Activated CD4-positive, CD25-positive, alpha-beta regulatory T cell treated with anti-CD3 and anti-CD28 coated beads, Interleukin-2, amount 50 U/mL, for 72 hours (primary cell): ENCODE results near the gene AIG1.

Experiments used
- DNase-seq: peaks from one replicate; pipeline ENCODE4 v3.0.0; 2021

The AIG1 gene

DNA sequence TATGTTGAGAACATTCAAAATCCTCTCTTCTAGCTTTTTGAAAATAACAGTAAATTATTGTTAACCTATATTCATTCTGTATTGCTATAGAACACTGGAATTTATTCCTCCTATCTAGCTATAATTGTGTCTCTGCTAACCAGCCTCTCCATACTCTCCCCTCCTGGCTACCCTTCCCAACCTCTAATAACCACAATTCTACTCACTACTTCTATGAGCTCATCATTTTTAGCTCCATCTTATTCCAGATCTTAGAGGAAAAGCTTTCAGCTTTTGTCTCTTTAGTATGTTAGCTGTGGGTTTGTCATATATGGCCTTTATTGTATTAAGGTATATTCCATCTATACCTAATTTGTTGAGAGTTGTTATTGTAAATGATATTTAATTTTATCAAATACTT, 108.8 kb downstream of the AIG1 start:
- no peak for DNase-seq

DNA sequence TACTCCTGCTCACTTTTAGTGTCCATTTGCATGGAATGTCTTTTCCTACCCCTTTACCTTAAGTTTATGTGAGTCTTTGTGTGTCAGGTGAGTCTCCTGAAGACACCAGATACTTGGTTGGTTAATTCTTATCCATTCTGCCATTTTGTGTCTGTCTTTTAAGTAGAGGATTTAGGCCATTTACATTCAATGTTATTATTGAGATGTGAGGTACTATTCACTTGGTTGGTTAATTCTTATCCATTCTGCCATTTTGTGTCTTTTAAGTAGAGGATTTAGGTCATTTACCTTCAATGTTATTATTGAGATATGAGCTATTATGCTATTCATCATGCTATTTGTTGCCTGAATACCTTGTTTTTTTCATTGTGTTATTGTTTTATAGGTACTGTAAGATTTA, 113.8 kb downstream of the AIG1 start:
- no peak for DNase-seq

DNA sequence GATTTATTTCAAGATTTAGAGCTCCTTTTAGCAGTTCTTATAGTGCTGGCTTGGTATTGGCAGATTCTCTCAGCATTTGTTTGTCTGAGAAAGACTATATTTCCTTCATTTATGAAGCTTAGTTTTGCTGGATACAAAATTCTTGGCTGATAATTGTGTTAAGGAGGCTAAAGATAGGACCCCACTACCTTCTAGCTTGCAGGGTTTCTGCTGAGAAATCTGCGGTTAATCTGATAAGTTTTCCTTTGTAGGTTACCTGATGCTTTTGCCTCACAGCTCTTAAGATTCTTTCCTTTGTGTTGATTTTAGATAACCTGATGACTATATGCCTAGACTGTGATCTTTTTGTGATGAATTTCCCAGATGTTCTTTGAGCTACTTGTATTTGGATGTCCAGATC, 114.3 kb downstream of the AIG1 start:
- DNase-seq = no peak

DNA sequence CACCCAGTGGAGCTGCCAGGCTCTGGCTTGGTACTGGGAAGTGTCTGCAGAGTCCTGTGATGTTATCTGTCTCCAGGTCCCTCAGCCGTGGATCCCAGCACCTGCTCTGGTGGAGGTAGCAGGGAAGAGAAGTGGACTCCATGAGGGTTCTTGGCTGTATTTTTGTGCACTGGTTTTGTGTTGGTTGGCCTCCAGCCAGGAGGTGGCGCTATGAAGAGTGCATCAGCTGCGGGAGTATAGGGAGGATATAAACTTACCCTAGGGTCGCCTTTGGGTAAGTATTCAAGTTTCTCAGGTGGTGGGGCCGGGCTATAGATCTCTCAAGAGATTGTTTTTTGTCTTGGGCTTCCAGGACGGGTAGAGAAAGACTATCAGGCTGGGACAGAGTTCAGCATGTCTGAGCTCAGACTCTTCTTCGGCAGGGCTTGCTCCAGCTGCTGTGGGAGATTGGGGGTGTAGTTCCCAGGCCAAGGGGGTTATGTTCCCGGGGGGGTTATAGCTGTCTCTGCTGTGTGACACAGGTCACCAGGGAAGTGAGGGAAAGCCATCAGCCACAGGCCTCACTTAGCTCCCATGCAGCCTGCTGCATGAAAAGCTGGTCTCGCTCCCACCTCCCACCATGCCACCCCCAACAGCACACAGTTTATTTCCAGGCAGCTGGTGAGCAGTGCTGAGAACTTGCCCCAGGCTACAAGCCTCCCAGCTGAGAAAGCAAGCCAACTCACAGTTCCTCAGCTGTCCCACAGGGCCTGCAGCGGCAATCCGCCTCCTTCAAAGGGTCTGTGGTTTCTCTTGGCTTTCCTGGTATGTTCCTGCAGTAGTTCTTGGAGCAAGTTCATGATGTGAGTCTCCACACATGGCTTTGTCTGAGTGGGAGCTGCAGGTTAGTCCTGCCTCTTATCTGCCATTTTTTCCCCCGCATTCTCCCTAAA, 115.7 kb downstream of the AIG1 start:
- no peak for DNase-seq

DNA sequence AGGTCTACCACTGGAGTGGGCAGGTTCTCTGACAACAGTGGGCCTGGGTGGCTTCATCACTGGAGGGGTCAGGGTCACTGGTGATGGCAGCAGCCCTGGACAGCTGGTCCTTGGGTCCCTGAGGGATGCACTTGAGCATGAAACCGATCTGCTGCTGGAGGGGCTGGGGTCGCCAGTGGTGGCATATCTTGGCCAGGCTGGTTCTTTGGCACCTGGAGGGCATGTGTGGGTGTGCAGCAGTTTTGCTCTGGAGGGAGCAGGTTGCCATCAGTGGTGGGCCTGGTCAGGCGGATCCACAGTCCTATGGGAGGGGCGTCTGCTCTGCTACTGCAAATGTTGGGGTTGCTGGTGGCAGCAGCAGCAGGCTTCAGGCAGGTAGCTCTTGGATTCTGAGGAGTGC, 117.0 kb downstream of the AIG1 start:
- no peak for DNase-seq

DNA sequence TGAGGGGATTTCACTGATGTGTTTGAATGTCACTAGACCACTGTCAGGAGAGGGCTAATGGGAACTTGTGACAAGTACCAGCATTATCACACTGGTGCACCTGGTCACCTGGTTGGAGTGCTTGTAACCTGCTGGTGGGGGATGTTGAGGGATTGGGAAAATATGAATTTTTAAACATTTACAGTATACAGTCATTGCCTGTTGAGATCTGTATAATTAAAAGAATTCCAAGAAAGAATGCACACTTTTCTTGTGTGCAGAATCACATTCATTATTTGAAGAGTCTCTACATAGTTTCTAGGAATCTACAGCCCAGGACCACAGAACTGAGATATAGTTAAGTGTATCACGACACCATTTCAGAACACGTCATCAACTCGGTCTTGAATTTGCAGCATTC, 118.4 kb downstream of the AIG1 start:
- DNase-seq = no peak

DNA sequence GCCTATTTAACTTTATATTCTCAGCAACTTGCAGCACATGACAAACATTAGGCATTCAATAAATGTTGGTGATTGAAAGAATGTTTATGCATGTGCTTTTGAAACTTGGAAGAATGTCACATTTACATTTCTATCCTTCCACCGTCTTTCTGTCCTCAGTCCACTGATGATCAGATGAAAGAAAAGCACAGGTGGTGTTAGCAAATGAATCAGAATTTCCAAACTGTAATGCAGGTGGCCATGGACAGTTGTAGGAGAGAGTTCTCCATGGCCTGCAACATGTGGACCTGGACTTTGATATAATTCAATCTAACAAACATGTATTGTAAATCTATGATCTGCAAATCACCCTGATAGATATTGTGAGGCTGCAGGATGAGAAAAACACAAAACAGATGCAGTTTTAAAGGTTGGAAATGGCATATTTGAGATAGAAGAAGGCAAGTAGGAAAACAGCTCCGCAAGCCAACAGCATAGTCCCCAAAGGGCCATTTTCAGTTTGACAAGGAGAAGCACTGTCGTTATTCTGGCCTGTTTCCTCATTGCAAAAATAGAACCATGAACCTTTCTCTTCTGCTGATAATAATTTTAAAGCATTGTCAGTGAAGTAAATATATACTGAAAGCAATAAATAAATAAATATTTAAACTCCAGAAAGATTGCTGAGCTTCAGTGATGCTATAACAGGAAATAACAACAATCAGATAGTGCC, 119.4 kb downstream of the AIG1 start:
- no peak for DNase-seq

DNA sequence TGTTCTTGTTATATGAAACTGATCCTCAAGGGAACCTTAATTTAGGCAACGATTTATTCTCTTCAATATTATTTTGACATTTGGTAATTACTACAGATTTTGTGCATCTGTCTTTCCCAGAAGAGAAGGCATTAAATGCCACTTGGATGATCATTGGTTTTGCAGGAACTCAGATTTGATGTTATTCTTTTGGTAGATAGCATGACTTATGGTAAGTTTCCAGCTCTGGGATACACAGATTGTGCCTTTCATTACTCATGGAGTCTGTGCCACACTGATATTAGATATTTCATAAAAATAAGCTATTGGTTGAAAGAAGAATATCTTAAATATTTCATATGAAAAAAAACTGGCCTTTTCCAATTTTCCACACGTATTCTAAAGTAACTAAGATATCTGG, 120.1 kb downstream of the AIG1 start:
- no peak for DNase-seq

DNA sequence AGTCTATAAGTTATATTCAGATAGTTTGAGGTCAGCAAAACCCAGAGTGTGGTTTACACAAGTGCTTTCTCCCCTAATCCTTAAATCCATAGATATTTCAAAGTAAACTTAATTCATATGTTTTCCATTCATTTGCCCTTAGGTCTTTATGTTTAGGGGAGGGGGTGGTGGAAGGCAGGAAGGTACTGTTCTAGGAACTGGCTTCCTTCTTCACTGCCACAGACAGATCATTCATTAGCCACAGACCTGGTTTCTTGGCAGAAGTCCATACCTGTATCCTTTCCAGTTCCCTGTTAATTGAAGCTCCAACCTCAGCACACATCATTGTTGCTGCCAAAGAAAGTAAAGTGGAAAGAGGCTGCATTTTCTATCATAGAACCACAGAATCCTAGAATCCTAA, 123.0 kb downstream of the AIG1 start:
- no peak for DNase-seq

DNA sequence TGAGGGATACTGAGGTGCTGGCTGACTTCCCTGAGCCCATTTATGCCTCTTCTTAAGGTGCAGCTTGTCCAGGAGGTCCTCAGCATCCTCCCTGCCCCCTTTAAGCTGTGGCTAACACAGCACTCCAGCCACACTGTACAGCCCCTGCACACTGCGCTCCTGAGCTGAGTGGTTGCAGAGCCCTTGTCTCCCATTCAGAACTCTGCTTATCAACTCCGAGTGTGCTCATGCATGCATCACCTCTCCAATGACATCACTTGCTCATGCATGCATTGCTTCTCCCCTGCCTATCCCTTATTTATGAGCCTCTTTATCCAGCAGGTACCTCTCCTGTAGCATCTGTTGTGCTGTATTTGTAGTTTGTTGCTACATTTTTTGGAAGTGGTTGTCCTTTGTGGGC, 124.6 kb downstream of the AIG1 start:
- no peak for DNase-seq

DNA sequence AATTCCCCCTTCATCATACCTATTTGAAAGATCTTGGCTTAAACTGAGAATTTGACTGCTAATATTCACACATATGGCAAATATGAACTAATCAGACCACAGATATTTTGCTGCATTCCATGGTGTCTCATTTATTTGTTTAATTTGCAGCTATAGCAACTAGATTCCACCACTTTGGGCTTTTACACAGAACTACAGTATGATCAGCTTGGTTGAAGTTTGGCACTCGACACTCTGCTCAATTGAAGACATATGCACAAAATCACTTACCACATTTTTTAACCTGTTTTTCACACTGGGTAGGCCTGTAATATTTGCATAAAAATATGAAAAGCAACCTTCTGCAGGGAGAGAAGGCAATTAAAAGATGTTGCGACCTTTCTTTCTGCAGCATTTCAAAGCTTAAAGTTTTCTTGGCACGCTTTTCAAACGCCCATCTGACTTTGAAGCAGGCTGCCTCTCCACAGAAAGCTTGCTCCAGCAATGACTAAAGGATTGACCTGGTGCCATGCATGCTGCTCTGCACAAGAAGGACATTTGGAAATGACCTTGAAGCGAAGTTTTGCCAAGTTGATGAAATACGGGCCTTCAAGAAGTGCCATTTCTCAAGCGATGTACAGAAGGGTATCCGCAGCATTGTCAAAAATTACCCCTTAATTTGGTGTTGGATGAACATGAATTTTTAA, 126.7 kb downstream of the AIG1 start:
- no peak for DNase-seq

DNA sequence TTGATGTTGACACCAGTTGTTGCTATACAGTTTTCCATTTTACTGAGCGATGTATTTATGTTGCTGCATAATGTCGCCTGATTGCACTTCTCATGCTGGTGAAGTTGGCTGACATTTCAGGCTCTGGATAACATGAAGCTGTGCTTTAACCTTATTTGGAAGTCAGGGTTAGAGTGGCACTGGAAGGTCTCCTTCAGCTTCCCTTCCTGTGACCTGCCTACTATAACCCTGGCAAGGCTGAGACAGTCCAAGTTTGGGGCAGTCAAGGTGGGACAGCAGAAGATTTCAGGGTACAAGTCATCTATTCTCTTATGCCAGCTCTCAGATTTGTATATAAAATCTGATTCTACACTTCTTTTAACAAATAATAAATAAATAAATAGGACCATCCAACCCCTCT, 127.6 kb downstream of the AIG1 start:
- no peak for DNase-seq

DNA sequence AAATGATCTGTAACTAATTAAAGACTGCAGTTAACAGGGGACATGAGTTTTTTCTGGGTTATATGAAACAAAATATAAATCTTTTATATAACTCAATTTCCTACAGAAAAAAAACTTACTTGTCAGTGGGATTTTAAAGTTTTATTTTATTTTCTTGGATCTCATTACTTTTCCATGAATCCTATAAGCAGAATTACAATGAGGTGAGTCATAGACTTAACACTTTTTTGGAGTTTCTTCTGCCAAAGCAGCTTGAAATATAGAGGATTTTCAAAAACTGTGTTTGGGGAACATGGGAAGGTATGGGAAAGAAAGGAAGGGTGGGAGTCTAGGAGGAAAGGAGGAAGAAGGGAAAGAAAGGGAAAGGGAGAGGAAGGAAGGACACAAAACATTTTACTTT, 130.7 kb downstream of the AIG1 start:
- no peak for DNase-seq

DNA sequence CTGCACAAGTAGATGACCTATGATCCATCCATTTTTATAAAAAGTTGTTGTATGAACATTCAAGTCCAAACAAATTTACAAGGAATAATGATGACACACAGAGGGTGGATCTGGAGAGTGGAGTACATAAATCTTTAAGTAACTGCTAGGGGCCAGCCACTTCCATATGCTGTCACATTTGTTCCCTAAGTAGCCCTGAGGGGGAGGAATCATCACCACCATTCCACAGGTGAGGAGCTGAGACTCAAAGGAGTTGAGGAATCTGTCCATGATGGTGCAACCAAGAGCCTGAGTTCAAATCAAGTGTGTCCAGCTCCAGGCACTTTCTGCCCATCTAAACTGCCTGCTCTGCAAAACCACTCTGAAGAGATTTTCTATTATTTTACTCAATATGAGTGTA, 132.1 kb downstream of the AIG1 start:
- DNase-seq = no peak

DNA sequence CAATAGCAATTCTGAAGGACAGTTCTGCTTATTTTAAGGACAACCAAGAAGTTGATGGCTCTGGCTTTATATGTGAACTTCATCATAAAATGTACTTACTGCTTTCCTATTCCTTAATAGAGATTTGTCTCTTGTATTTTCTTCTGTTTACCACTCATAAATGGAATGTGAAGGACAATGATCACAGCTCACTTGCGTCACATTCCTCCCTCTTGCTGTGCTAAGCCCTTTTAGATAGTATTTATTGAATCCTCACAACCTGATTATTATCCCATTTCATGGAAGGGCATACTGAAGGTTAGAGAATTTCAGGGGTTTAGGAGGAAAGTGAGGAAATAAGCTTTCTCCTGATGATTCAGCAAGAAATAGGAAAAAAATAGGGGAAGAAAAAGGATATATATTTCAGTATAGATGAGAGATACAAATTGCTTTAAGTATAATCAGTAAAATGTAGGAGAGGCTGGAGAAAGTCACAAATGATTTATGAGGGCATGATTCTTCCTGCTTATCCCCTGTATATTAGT, 132.9 kb downstream of the AIG1 start:
- no peak for DNase-seq

DNA sequence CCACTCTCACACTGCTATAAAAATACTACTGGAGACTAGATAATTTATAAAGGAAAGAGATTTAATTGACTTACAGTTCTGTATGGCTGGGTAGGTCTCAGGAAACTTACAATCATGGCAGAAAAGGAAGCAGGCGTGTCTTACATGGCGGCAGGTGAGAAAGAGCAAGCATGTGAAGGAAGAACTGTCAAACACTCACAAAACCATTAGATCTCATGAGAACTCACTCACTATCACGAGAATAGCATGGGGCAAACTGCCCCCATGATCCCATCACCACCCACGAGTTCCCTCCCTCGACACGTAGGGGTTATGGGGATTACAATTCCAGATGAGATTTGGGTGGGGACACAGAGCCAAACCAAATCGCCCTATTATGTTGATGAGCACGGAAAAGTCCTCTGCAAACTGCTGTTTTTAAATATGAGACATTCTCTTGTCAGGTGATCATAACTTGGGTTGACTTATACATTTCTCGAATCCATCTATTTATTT, 133.5 kb downstream of the AIG1 start:
- no peak for DNase-seq

DNA sequence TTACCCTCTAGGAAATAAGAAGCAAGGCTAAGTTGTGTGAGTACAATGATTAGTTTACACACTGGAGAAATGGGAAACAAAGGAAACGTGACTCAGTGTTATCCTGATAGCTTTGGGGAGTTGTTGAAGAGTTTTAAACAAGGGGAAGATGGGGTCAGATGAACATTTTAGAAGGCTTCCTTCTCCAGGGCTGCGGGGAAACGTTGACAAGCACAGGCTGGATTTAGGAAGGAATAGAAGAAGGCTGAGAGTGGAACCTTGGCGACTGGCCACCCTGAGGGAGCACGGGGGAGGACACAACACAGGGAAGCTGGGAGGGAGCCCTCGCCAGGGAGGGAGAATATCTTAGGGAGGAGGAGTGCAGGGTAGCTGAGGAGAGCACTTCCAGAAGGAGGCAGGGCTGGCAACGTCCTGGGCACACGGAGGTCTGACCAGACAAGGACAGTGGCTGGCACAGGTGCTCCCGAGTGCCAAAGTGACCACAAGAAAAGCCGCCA, 134.7 kb downstream of the AIG1 start:
- no peak for DNase-seq

DNA sequence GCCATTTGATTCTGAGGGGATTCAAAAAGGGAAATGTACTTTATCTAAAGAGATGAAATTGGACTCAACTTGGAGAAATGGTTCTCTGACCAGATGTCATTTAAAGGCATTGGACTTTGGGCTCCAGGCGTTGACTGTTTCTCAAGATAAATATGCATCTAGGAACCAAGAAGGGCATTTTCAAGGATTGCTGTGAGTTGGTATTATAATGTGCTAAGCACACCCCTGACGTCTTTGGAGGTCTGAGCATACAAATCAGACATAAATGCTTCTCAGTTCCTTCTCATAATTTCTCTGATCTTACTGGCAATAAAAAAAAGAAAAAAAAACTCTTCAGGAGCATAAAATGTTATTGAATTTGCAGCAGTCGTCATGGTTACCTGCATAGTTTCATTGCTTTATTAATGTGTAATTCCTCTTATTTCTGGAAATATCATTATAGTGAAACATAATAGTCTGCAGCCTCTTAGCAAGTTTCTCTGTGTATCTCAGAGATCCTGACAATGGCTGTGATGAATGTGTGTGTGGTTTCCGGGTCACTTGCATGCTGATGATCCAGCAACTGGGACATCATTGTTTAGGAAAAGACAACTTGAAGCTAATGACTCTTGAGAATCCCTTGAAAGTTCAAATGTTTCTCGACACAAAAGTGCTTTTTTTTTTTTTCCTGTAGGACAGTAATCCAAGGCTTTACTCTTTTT, 136.0 kb downstream of the AIG1 start:
- no peak for DNase-seq

DNA sequence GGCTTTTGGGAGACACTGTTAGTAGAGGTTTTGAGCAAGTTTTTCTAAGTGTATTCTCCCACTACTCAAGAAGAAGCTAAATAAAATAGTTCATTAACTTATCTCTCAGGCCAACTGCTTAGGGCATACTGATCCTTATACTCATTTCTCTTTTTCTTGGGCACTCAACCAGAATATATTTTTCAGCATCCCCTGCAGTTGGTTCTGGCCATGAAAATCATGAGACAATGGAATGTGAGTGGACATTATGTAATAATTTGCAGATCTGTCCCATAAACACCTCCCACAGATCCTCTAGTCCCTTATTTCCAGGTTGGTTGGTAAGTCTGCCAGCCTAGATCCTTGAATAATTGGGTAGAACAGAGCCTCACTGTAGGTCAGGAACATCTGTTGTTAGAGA, 136.7 kb downstream of the AIG1 start:
- DNase-seq = no peak

DNA sequence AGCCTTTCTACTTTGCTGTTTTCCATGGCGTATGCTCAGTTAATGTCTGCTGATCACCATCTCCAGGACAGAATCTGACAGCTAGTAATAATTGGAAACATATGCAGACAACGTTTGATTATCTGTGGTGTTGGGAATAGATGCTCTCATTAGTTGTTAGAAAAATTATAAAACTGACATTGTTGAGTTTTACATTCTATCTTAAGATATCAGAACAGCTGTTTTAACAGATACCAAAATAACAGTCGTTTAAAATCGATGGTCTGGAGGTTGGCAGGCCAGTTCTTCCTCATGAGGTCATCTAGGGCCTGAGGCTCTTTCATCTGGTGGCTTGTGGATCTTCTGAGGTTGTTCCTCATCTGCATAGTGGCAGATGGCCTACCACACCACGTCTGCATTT, 137.6 kb downstream of the AIG1 start:
- no peak for DNase-seq

DNA sequence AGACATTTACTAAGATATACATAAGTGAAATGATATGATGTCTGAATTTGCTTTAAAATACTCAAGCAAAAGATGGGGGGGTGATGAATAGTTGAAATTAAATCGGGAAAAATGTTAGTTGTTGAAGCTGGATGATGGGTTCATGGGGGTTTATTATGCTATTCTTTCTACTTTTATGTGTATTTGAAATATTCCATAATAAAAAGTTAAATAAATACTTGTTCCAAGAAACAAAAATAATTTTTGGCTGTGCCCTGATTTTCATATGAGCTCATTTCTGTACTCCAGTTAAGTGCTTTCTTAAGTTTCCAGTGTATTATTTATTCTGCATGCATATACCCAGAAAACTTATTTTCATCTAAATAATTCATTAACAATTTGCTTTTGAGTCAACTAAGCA, 138.6 kb downstream of the AIG1 start:
- no peak for DNase-seq

DNA sequence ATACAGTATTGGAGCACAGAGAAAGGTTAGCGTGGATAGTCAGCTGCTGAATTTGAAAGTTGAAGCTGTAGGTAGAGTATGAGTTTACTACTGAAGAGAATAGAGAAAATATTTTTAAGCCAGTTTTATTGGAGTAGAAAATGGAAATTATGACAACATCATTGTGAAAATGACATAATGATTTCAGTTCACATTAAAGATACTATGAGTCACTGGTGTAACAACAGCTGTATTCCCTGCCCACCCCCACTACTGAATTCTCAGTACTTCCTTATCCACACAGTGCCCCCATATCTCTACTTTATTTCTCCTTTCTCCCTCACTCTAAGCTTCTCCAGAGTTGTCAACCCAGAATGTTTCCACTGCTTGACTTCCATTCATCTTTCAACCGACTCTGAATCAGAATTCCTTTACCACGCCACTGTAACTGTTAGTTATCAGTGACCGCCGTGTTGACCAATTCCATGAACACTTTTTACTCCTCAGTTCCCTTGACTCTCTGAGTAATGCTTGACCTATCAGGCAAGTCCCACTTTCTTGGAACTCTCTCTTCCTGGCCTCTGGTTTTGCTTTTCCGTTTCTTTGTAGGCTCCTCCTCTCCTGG, 139.6 kb downstream of the AIG1 start:
- no peak for DNase-seq
